ENCODE data around the gene EID2. TPM values are rescaled to one million over a fixed set of nuclear protein-coding genes. Genes with fewer than 3 reads are reported as not detected.

Gene EID2
- total and polyA plus RNA-seq, 2 of the 8 experiments (the other 6 are each of a cell fraction or from before 2014, with no cell fraction given): 7.8 to 29.6 TPM

- TF ChIP-seq ATF3 (IDR thresholded peaks at IDR 0.05; ENCODE audit: insufficient read depth, low read depth, low read length): no peak
- TF ChIP-seq, protein P1, sequence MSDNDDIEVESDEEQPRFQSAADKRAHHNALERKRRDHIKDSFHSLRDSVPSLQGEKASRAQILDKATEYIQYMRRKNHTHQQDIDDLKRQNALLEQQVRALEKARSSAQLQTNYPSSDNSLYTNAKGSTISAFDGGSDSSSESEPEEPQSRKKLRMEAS (IDR thresholded peaks at IDR 0.05): no peak
- no peak for TF ChIP-seq EGR1 (IDR thresholded peaks at IDR 0.05; ENCODE audit: borderline replicate concordance, low read depth, low read length)
- TF ChIP-seq JUN (IDR thresholded peaks at IDR 0.05; ENCODE audit: low read depth, low read length): no peak
- TF ChIP-seq TEAD4 (IDR thresholded peaks at IDR 0.05; ENCODE audit: low read depth, low read length): no peak
- no peak for TF ChIP-seq RXRA (IDR thresholded peaks at IDR 0.05; ENCODE audit: insufficient read depth, low read depth, low read length)
- TF ChIP-seq NRF1 (IDR thresholded peaks at IDR 0.05; ENCODE audit: low read depth, low read length): no peak
- TF ChIP-seq ATF2 (IDR thresholded peaks at IDR 0.05; ENCODE audit: low read length): no peak
Observed at GRCh38 chr19:39553082-39553652, 13.2 kb upstream of the EID2 start (continued).
